Testis (tissue), 2 donors: Measurements from ENCODE around the gene NGB.

Source experiments
- CTCF ChIP-seq, 3 experiments: fragments of 450-650 bp in 2 of 3; fragments of 200-600 bp in 1 of 3; sonication (generic) in 1 of 3; IDR thresholded peaks; one replicate each; pipeline ENCODE4 v1.5.1; 2016 to 2019; ENCODE audit warnings: antibody characterized with exemption in 3 of 3, mild to moderate bottlenecking in 2 of 3, moderate library complexity in 1 of 3
- POLR2A ChIP-seq: fragments of 450-650 bp; IDR thresholded peaks from one replicate; pipeline ENCODE4 v1.6.1; 2017; ENCODE audit warnings: antibody characterized with exemption, mild to moderate bottlenecking, moderate library complexity

GRCh38 chr14:77286576-77286975 lies 15.6 kb upstream of the NGB start:
- TF ChIP-seq CTCF (IDR thresholded peaks at IDR 0.05) (no peak), POLR2A (no peak)
